HepG2 (cell line): ENCODE measurements around the gene ETF1. TPM values are rescaled to one million over a fixed set of nuclear protein-coding genes. Genes with fewer than 3 reads are reported as not detected.

Source experiments
- PAWR ChIP-seq: sonication (generic); formaldehyde crosslinking; IDR thresholded peaks from 2 replicates; pipeline ENCODE4 v1.4.0; 2020; ENCODE audit warnings: missing genetic modification reagents, mild to moderate bottlenecking, borderline replicate concordance
- PRMT3 ChIP-seq: sonication (generic); formaldehyde crosslinking; IDR thresholded peaks from 2 replicates; pipeline ENCODE4 v1.8.1; 2022; ENCODE audit warnings: low read depth, mild to moderate bottlenecking, moderate library complexity, missing genetic modification reagents, borderline replicate concordance
- REPIN1 ChIP-seq: sonication (generic); formaldehyde crosslinking; IDR thresholded peaks from 2 replicates; pipeline ENCODE4 v1.8.0; 2022; ENCODE audit warnings: missing genetic modification reagents, low read depth, mild to moderate bottlenecking, borderline replicate concordance
- SNAPC2 ChIP-seq: sonication (generic); formaldehyde crosslinking; IDR thresholded peaks from 2 replicates; pipeline ENCODE4 v1.8.1; 2022; ENCODE audit warnings: mild to moderate bottlenecking, missing genetic modification reagents
- YEATS2 ChIP-seq: sonication (generic); formaldehyde crosslinking; IDR thresholded peaks from 2 replicates; pipeline ENCODE4 v1.4.0; 2020; ENCODE audit warnings: missing genetic modification reagents, borderline replicate concordance
- polyA plus RNA-seq, 8 experiments: library from polyadenylated mRNA; depleted of rRNA in 3 of 8; stranded (reverse) in 7 of 8; unstranded in 1 of 8; fragments of >200 nt; fragmentation: Illumina TruSeq in 4 of 8; extraction: Trizol in 4 of 8; gene quantifications; 2 replicates each; pipeline versions ENCODE4 v1.2.1 to v1.2.3, GENCODE V29; 2011 to 2016; ENCODE audit warnings: low read depth in 4 of 8, missing spikeins in 1 of 8, mixed read lengths in 1 of 8; ENCODE audit not compliant: insufficient read depth in 1 of 8
- total RNA-seq, 5 experiments: library from RNA; depleted of rRNA; stranded (reverse); fragments of >200 nt; fragmentation: Illumina TruSeq; extraction: Trizol; gene quantifications; 2 replicates each; pipeline ENCODE4 v1.2.3, GENCODE V29; 2016; ENCODE audit warnings: low read depth in 1 of 5
- TF ChIP-seq, protein P1 (sequence below): sonication (generic); formaldehyde crosslinking; IDR thresholded peaks from 2 replicates; pipeline ENCODE4 v1.4.0; 2020; ENCODE audit warnings: missing genetic modification reagents, borderline replicate concordance
- TF ChIP-seq, protein P2 (sequence below): sonication (generic); formaldehyde crosslinking; IDR thresholded peaks from 2 replicates; pipeline ENCODE4 v1.8.1; 2022; ENCODE audit warnings: low read depth, mild to moderate bottlenecking, missing genetic modification reagents
- TF ChIP-seq, protein P3 (sequence below): sonication (generic); formaldehyde crosslinking; IDR thresholded peaks from 2 replicates; pipeline ENCODE4 v1.4.0; 2020; ENCODE audit warnings: mild to moderate bottlenecking, missing genetic modification reagents
- TF ChIP-seq, protein P4 (sequence below): sonication (generic); formaldehyde crosslinking; IDR thresholded peaks from 2 replicates; pipeline ENCODE4 v1.5.0; 2020; ENCODE audit warnings: mild to moderate bottlenecking, missing genetic modification reagents, borderline replicate concordance

Gene ETF1
- total and polyA plus RNA-seq, 2 of the 13 experiments (the other 11 are each of a cell fraction or from before 2014, with no cell fraction given), result 52.1 to 184 TPM

DNA sequence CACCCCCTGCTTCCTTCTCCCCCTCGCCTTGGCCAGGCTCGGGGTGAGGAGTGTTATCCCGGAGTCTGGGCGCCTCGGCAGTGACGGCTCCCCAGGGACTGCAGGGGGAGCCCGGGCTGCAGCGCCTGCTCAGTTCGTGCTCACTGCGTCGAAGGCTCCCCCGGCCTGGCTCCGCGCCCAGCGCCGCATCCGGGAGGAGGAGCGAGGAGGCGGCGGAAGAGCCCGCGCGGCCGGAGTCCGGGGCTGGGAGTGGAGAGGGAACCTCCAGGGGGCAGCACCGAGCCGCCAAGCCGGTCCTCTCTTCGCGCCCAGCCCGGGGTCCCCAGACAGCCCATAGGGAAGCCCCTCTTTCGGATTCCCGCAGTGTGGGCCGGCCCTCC lies 79.0 kb downstream of the ETF1 start (continued):
- TF ChIP-seq, protein P1, sequence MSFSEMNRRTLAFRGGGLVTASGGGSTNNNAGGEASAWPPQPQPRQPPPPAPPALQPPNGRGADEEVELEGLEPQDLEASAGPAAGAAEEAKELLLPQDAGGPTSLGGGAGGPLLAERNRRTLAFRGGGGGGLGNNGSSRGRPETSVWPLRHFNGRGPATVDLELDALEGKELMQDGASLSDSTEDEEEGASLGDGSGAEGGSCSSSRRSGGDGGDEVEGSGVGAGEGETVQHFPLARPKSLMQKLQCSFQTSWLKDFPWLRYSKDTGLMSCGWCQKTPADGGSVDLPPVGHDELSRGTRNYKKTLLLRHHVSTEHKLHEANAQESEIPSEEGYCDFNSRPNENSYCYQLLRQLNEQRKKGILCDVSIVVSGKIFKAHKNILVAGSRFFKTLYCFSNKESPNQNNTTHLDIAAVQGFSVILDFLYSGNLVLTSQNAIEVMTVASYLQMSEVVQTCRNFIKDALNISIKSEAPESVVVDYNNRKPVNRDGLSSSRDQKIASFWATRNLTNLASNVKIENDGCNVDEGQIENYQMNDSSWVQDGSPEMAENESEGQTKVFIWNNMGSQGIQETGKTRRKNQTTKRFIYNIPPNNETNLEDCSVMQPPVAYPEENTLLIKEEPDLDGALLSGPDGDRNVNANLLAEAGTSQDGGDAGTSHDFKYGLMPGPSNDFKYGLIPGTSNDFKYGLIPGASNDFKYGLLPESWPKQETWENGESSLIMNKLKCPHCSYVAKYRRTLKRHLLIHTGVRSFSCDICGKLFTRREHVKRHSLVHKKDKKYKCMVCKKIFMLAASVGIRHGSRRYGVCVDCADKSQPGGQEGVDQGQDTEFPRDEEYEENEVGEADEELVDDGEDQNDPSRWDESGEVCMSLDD (CRISPR knock-in tag), result peak; percentile 39; the same call in 1 of the 2 replicates
- TF ChIP-seq, protein P2, sequence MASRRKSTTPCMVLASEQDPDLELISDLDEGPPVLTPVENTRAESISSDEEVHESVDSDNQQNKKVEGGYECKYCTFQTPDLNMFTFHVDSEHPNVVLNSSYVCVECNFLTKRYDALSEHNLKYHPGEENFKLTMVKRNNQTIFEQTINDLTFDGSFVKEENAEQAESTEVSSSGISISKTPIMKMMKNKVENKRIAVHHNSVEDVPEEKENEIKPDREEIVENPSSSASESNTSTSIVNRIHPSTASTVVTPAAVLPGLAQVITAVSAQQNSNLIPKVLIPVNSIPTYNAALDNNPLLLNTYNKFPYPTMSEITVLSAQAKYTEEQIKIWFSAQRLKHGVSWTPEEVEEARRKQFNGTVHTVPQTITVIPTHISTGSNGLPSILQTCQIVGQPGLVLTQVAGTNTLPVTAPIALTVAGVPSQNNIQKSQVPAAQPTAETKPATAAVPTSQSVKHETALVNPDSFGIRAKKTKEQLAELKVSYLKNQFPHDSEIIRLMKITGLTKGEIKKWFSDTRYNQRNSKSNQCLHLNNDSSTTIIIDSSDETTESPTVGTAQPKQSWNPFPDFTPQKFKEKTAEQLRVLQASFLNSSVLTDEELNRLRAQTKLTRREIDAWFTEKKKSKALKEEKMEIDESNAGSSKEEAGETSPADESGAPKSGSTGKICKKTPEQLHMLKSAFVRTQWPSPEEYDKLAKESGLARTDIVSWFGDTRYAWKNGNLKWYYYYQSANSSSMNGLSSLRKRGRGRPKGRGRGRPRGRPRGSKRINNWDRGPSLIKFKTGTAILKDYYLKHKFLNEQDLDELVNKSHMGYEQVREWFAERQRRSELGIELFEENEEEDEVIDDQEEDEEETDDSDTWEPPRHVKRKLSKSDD (CRISPR knock-in tag), result no peak
- no peak; the same call in 1 of the 2 replicates for TF ChIP-seq REPIN1 (CRISPR knock-in tag)
- TF ChIP-seq YEATS2 (CRISPR knock-in tag), result peak; percentile 69; the same call in 1 of the 2 replicates
- TF ChIP-seq, protein P3, sequence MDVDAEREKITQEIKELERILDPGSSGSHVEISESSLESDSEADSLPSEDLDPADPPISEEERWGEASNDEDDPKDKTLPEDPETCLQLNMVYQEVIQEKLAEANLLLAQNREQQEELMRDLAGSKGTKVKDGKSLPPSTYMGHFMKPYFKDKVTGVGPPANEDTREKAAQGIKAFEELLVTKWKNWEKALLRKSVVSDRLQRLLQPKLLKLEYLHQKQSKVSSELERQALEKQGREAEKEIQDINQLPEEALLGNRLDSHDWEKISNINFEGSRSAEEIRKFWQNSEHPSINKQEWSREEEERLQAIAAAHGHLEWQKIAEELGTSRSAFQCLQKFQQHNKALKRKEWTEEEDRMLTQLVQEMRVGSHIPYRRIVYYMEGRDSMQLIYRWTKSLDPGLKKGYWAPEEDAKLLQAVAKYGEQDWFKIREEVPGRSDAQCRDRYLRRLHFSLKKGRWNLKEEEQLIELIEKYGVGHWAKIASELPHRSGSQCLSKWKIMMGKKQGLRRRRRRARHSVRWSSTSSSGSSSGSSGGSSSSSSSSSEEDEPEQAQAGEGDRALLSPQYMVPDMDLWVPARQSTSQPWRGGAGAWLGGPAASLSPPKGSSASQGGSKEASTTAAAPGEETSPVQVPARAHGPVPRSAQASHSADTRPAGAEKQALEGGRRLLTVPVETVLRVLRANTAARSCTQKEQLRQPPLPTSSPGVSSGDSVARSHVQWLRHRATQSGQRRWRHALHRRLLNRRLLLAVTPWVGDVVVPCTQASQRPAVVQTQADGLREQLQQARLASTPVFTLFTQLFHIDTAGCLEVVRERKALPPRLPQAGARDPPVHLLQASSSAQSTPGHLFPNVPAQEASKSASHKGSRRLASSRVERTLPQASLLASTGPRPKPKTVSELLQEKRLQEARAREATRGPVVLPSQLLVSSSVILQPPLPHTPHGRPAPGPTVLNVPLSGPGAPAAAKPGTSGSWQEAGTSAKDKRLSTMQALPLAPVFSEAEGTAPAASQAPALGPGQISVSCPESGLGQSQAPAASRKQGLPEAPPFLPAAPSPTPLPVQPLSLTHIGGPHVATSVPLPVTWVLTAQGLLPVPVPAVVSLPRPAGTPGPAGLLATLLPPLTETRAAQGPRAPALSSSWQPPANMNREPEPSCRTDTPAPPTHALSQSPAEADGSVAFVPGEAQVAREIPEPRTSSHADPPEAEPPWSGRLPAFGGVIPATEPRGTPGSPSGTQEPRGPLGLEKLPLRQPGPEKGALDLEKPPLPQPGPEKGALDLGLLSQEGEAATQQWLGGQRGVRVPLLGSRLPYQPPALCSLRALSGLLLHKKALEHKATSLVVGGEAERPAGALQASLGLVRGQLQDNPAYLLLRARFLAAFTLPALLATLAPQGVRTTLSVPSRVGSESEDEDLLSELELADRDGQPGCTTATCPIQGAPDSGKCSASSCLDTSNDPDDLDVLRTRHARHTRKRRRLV (CRISPR knock-in tag), result peak; percentile 73; the same call in 1 of the 2 replicates
- TF ChIP-seq SNAPC2 (CRISPR knock-in tag), result peak; percentile 92
- no peak for TF ChIP-seq PRMT3 (CRISPR knock-in tag)
- no peak for TF ChIP-seq PAWR (CRISPR knock-in tag)
- TF ChIP-seq, protein P4, sequence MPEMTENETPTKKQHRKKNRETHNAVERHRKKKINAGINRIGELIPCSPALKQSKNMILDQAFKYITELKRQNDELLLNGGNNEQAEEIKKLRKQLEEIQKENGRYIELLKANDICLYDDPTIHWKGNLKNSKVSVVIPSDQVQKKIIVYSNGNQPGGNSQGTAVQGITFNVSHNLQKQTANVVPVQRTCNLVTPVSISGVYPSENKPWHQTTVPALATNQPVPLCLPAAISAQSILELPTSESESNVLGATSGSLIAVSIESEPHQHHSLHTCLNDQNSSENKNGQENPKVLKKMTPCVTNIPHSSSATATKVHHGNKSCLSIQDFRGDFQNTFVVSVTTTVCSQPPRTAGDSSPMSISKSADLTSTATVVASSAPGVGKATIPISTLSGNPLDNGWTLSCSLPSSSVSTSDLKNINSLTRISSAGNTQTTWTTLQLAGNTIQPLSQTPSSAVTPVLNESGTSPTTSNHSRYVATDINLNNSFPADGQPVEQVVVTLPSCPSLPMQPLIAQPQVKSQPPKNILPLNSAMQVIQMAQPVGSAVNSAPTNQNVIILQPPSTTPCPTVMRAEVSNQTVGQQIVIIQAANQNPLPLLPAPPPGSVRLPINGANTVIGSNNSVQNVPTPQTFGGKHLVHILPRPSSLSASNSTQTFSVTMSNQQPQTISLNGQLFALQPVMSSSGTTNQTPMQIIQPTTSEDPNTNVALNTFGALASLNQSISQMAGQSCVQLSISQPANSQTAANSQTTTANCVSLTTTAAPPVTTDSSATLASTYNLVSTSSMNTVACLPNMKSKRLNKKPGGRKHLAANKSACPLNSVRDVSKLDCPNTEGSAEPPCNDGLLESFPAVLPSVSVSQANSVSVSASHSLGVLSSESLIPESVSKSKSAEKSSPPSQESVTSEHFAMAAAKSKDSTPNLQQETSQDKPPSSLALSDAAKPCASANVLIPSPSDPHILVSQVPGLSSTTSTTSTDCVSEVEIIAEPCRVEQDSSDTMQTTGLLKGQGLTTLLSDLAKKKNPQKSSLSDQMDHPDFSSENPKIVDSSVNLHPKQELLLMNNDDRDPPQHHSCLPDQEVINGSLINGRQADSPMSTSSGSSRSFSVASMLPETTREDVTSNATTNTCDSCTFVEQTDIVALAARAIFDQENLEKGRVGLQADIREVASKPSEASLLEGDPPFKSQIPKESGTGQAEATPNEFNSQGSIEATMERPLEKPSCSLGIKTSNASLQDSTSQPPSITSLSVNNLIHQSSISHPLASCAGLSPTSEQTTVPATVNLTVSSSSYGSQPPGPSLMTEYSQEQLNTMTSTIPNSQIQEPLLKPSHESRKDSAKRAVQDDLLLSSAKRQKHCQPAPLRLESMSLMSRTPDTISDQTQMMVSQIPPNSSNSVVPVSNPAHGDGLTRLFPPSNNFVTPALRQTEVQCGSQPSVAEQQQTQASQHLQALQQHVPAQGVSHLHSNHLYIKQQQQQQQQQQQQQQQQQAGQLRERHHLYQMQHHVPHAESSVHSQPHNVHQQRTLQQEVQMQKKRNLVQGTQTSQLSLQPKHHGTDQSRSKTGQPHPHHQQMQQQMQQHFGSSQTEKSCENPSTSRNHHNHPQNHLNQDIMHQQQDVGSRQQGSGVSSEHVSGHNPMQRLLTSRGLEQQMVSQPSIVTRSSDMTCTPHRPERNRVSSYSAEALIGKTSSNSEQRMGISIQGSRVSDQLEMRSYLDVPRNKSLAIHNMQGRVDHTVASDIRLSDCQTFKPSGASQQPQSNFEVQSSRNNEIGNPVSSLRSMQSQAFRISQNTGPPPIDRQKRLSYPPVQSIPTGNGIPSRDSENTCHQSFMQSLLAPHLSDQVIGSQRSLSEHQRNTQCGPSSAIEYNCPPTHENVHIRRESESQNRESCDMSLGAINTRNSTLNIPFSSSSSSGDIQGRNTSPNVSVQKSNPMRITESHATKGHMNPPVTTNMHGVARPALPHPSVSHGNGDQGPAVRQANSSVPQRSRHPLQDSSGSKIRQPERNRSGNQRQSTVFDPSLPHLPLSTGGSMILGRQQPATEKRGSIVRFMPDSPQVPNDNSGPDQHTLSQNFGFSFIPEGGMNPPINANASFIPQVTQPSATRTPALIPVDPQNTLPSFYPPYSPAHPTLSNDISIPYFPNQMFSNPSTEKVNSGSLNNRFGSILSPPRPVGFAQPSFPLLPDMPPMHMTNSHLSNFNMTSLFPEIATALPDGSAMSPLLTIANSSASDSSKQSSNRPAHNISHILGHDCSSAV (CRISPR knock-in tag), result no peak
